Upper lobe of right lung (tissue), 1 donor: ENCODE measurements around the gene MRPS15. TPM values are rescaled to one million over a fixed set of nuclear protein-coding genes. Genes with fewer than 3 reads are reported as not detected.

ENCODE experiments used
- ATAC-seq: fragments of 200-7000 bp; cut with Tn5 transposase; one replicate; pipeline ENCODE4 v1.9.1; 2020; ENCODE audit warnings: mild to moderate bottlenecking, moderate library complexity
- DNase-seq: peaks from one replicate; pipeline ENCODE4 v3.0.0-alpha.2; 2020
- H3K27ac ChIP-seq: fragments of 200-600 bp; one replicate; pipeline ENCODE4 v1.8.0; 2022
- H3K27me3 ChIP-seq: fragments of 200-600 bp; one replicate; pipeline ENCODE4 v1.8.0; 2022; ENCODE audit warnings: mild to moderate bottlenecking
- H3K36me3 ChIP-seq: fragments of 200-600 bp; one replicate; pipeline ENCODE4 v1.8.0; 2022
- H3K4me1 ChIP-seq: fragments of 200-600 bp; one replicate; pipeline ENCODE4 v1.8.0; 2022
- H3K4me3 ChIP-seq: fragments of 200-600 bp; one replicate; pipeline ENCODE4 v1.8.0; 2022; ENCODE audit warnings: mild to moderate bottlenecking
- H3K9me3 ChIP-seq: fragments of 200-600 bp; one replicate; pipeline ENCODE4 v1.8.0; 2022
- CTCF ChIP-seq: fragments of 200-600 bp; IDR thresholded peaks from one replicate; pipeline ENCODE4 v1.8.0; 2022; ENCODE audit warnings: antibody characterized with exemption
- intact Hi-C: fragments of 100-400 bp; cut with DNase I; formaldehyde crosslinking; loops from one replicate; pipeline ENCODE4 v1.11.0; 2022
- total RNA-seq: library from RNA; stranded (reverse); fragmentation: NEBNext Ultra II Directional; extraction: Animal tissue kit (Norgen Biotek cat#: 25700); gene quantifications from one replicate; pipeline ENCODE4 v1.2.1, GENCODE V29; 2021
- donor health status: DM: no; HTN: yes; CAD: no; lungs with severe emphysema.

MRPS15 gene
- total RNA-seq, 1 donor from 2014 or later, result 65.0 TPM

DNA sequence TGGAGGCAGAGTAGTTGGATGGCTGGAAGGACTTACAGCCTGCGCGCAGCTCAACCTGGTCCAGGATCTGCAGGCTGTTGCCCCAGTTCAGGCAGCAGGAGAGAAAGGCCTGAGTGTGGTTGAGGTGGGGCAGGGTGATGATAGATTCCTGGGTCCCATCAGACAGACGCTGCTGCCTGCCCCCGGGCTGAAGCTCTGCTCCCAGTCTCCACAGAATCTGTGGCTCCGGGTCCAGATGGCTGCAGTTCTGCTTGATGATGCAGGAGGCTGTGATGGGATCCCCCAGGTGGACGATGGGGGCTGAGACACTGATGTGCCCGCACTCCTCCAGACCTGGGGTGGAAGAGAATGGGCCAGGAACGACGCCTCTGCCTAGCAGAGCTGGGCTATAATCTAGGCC is 11.2 kb upstream of the MRPS15 start:
- Histone ChIP-seq H3K27ac (no peak overlapping the region), H3K4me3 (no peak overlapping the region), H3K9me3 (no peaks in the 10 kb centered on the region)

GRCh38 chr1:36472656-36473055 is 8.5 kb upstream of the MRPS15 start:
- no peak for ATAC-seq
- no peak for TF ChIP-seq CTCF
- no peaks in the 10 kb centered on the region for H3K36me3 ChIP-seq
- H3K27ac ChIP-seq, result no peak overlapping the region
- H3K4me1 ChIP-seq, result no peaks in the 10 kb centered on the region
- intact Hi-C loops, result no loop called here
- H3K4me3 ChIP-seq, result no peak overlapping the region
- no peaks in the 10 kb centered on the region for H3K27me3 ChIP-seq
- no peak for DNase-seq
- H3K9me3 ChIP-seq, result no peaks in the 10 kb centered on the region

More for the DNA sequence above, 11.2 kb upstream of the MRPS15 start:
- DNase-seq, result peak; percentile 53
- H3K4me1 ChIP-seq, result no peaks in the 10 kb centered on the region
- H3K36me3 ChIP-seq, result no peaks in the 10 kb centered on the region
- intact Hi-C loops, result no loop called here
- ATAC-seq, result no peak
- H3K27me3 ChIP-seq, result no peaks in the 10 kb centered on the region
- TF ChIP-seq CTCF, result no peak

DNA sequence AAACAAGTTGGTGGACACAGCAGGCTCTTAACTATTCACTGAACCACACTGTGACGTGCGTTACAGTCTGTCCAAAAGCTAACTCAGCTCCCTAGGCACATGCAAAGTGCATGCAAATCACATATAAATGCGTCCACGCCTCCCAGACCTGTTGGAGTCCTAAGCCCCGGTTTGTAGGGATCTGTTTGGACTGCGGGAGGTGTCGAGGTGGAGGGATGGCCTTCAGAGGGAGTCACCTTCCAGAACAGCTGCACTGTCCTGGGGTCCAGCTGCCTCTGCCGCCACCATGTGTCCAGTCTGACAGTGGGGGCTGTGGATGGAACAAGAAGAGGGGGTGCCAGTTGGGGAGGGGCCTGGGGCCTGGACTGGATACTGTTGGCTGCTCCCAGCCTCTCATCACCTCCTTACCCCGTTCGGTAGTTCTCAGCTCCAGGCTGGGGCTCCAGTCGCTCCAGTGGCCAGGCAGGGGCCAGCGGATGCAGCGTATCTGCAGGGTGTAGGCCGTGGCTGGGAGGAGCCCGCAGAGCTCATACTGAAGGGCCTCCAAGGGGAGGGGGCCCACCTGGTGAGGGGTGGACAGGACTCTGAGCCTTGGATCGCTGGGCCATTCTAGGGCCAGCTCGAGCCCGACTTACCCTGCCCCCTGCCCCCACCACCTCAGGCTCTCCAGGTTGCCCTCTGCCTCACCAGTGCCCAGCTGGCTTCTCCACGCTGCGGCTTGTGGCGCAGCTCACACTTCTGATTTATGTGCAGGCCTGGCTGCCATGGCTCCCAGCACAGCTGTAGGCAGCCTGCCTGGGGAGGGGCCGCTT is 7.9 kb upstream of the MRPS15 start:
- no peak overlapping the region for H3K4me3 ChIP-seq
- no peaks in the 10 kb centered on the region for H3K27me3 ChIP-seq
- DNase-seq (peak; percentile 62), ATAC-seq (peak; percentile 2)
- intact Hi-C loops, result no loop called here
- TF ChIP-seq CTCF, result no peak
- H3K4me1 ChIP-seq, result no peaks in the 10 kb centered on the region
- no peak overlapping the region for H3K27ac ChIP-seq
- no peaks in the 10 kb centered on the region for H3K36me3 ChIP-seq
- H3K9me3 ChIP-seq, result no peaks in the 10 kb centered on the region

GRCh38 chr1:36469163-36469562 is 5.0 kb upstream of the MRPS15 start:
- Histone ChIP-seq H3K27me3 (no peaks in the 10 kb centered on the region), H3K9me3 (no peaks in the 10 kb centered on the region), H3K4me1 (peaks cover 9% of the 10 kb centered on the region), H3K27ac (no peak overlapping the region), H3K4me3 (no peak overlapping the region), H3K36me3 (no peaks in the 10 kb centered on the region)
- intact Hi-C loops, result no loop called here
- no peak for ATAC-seq
- no peak for DNase-seq
- TF ChIP-seq CTCF, result no peak

- Histone ChIP-seq H3K36me3 (no peaks in the 10 kb centered on the region), H3K27ac (no peak overlapping the region), H3K27me3 (no peaks in the 10 kb centered on the region), H3K4me3 (no peak overlapping the region), H3K4me1 (peaks cover 9% of the 10 kb centered on the region), H3K9me3 (no peaks in the 10 kb centered on the region)
- peak; percentile 54 for DNase-seq
- TF ChIP-seq CTCF, result no peak
- intact Hi-C loops, result no loop called here
- no peak for ATAC-seq
Measured at GRCh38 chr1:36467700-36468455, 3.7 kb upstream of the MRPS15 start.
